HL-60 (cell line): Measurements from ENCODE around the gene PIM2.
A peak's percentile ranks its signal among the peaks of the same experiment; 100 is the strongest.

Experiments
- DNase-seq, 2 experiments: peaks; one replicate each; pipeline ENCODE4 v3.0.0-alpha.2; 2010 to 2020; ENCODE audit warnings: low read depth in 1 of 2, low spot score in 1 of 2
- H3K27ac ChIP-seq: fragments of 250-450 bp; sonication (Bioruptor Pico); replicated peaks from 2 replicates; pipeline ENCODE4 v1.5.1; 2020; ENCODE audit warnings: mild to moderate bottlenecking, moderate library complexity
- H3K27me3 ChIP-seq: fragments of 250-450 bp; sonication (Bioruptor Pico); 2 replicates; pipeline ENCODE4 v1.5.1; 2021; ENCODE audit warnings: mild to moderate bottlenecking, moderate library complexity; ENCODE audit not compliant: insufficient read depth, poor library complexity, severe bottlenecking
- H3K4me3 ChIP-seq: replicated peaks from 2 replicates; pipeline ENCODE4 v1.5.1; 2011; ENCODE audit warnings: mild to moderate bottlenecking, control low read depth, low read length; ENCODE audit not compliant: insufficient read depth
- CTCF ChIP-seq: IDR thresholded peaks from one replicate; pipeline ENCODE4 v1.5.1; 2011; ENCODE audit warnings: low read length, control low read depth, inconsistent platforms; ENCODE audit not compliant: insufficient read depth
- GABPA ChIP-seq: IDR thresholded peaks from 2 replicates; pipeline ENCODE4 v1.6.1; 2012; ENCODE audit warnings: low read depth
- POLR2AphosphoS5 ChIP-seq: IDR thresholded peaks from 2 replicates; pipeline ENCODE4 v1.6.1; 2012; ENCODE audit warnings: low read depth
- SPI1 ChIP-seq: IDR thresholded peaks from 2 replicates; pipeline ENCODE4 v1.6.1; 2012; ENCODE audit warnings: low read depth, mild to moderate bottlenecking, borderline replicate concordance
- TF ChIP-seq, protein P1 (sequence below): IDR thresholded peaks from 2 replicates; pipeline ENCODE4 v1.6.1; 2012; ENCODE audit warnings: low read depth; ENCODE audit not compliant: insufficient replicate concordance

The PIM2 gene

DNA sequence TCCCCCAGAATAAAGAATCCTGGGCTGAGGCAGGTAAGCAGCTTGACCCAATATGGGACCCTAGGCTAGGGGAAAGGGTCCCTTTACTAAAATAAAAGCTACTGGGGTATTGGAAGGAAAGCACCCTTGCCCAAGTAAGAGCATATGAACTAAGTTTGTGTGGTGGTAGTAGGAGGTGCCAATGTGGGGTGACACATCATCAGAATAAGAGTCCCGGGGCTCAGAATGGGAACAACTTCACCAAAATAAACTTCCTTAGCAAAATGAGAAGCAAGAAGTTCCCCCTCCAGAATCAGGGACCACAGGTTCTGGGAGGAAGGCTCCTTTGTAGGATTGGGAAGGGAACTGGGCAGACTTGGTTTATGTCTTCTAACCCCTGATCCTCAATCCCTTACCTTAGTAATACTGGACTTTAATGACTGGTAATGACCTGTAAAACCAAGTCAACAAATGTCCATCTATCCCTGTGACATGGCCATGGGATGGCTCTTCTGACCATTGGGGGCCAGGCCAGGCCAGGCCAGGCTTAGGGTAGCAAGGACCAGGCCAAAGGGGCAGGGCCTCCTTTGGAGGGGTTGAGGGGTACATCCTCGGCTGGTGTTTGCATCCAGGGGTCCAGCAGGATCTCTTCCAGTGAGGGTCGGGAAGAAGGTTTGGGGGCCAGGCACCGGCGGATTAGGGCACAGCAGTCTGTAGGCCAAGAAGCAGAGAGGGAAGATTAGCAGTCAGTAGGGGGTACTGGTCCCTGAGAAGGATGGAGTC is 5.0 kb downstream of the PIM2 start:
- TF ChIP-seq GABPA (no peak), CTCF (no peak), SPI1 (no peak), POLR2AphosphoS5 (no peak)
- TF ChIP-seq, protein P1, sequence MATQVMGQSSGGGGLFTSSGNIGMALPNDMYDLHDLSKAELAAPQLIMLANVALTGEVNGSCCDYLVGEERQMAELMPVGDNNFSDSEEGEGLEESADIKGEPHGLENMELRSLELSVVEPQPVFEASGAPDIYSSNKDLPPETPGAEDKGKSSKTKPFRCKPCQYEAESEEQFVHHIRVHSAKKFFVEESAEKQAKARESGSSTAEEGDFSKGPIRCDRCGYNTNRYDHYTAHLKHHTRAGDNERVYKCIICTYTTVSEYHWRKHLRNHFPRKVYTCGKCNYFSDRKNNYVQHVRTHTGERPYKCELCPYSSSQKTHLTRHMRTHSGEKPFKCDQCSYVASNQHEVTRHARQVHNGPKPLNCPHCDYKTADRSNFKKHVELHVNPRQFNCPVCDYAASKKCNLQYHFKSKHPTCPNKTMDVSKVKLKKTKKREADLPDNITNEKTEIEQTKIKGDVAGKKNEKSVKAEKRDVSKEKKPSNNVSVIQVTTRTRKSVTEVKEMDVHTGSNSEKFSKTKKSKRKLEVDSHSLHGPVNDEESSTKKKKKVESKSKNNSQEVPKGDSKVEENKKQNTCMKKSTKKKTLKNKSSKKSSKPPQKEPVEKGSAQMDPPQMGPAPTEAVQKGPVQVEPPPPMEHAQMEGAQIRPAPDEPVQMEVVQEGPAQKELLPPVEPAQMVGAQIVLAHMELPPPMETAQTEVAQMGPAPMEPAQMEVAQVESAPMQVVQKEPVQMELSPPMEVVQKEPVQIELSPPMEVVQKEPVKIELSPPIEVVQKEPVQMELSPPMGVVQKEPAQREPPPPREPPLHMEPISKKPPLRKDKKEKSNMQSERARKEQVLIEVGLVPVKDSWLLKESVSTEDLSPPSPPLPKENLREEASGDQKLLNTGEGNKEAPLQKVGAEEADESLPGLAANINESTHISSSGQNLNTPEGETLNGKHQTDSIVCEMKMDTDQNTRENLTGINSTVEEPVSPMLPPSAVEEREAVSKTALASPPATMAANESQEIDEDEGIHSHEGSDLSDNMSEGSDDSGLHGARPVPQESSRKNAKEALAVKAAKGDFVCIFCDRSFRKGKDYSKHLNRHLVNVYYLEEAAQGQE: no peak
- no peak overlapping the region for H3K4me3 ChIP-seq
- no peak for DNase-seq
- no peak overlapping the region for H3K27ac ChIP-seq
- H3K27me3 ChIP-seq: no peaks in the 10 kb centered on the region

- TF ChIP-seq SPI1 (0 out of 2 replicates have a peak, but pooled peaks have one; percentile 38), POLR2AphosphoS5 (peak; percentile 46), CTCF (no peak), GABPA (peak; percentile 79)
- TF ChIP-seq, protein P1: no peak
- Histone ChIP-seq H3K4me3 (peak within 1 kb of the TSS; percentile 81), H3K27me3 (no peaks in the 10 kb centered on the region), H3K27ac (peak within 1 kb of the TSS; percentile 83)
- peak; percentile 43 to 79 for DNase-seq
These were observed 7.2 kb downstream of the PIM2 start, which contains the start of gene SLC35A2 for GRCh38 chrX:48911412-48912182. SLC35A2 (minus strand) TSS chrX:48911646; CDS start chrX:48911636, 10 bp downstream.

- TF ChIP-seq GABPA: no peak
- no peak for TF ChIP-seq CTCF
- TF ChIP-seq SPI1: no peak
- TF ChIP-seq, protein P1: no peak
- no peak for TF ChIP-seq POLR2AphosphoS5
- peak overlapping the region; percentile 81 for H3K4me3 ChIP-seq
- DNase-seq: peak; percentile 32 to 52
- peak overlapping the region; percentile 83 for H3K27ac ChIP-seq
- no peaks in the 10 kb centered on the region for H3K27me3 ChIP-seq
These were observed 7.9 kb downstream of the PIM2 start for GRCh38 chrX:48910926-48911411.
